T47D (cell line): ENCODE data around the gene RAB21.

Experiments
- DNase-seq, 2 experiments: peaks; one replicate each; pipeline versions ENCODE4 v3.0.0 to v3.0.0-alpha.2; 2011 to 2012; ENCODE audit warnings: low read depth in 1 of 2, low spot score in 1 of 2
- JUND ChIP-seq: IDR thresholded peaks from 2 replicates; pipeline ENCODE4 v1.6.1; 2012; ENCODE audit warnings: low read depth
- in situ Hi-C: cut with HindIII; loops from 2 replicates; pipeline ENCODE4 v1.10.0; 2016; ENCODE audit warnings: low sequenced_read_pairs, low pct_unique_long_range_greater_than_20kb

Gene RAB21

DNA sequence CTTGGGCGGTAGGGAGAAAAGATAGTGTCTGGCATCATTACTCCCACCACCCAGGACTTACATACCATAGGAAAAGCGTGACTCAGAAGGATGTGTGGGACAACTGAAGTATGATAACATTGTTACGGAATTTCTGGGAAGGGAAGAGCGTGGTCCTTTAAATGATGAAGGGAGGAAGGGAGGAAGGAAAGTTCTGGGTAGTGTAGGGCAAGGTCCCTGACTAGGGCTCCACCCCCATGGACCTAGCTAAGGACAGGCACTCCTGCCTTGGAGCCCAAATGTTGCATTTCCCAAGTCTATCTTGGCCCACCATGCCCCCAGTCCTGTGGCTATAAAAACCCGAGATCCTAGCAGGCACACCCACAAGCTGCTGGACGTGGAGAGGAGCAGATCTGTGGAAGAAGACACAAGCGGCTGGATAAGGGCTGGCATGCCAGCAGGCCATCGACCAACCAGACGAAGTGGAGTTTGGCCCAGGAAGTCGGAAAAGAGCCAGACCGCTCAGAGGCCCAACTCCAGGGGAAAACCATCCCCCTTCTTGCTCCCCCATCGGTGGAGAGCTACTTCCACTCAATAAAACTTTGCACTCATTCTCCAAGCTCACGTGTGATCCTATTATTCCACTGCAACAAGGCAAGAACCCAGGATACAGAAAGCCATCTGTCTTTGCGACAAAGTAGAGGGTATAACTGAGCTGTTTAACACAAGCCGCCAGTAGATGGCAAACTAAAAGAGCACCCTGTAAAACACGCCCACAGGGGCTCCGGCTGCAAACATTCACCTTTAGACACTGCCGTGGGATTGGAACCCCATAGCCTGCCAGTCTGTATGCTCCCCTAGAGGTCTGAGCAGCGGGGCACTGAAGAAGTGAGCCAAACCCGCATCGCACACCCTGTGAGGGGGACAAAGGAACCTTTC, 23.0 kb upstream of the RAB21 start:
- DNase-seq, result peak in 1 of 2 experiments; percentile 67
- in situ Hi-C loops, result no loop called here
- no peak for TF ChIP-seq JUND

DNA sequence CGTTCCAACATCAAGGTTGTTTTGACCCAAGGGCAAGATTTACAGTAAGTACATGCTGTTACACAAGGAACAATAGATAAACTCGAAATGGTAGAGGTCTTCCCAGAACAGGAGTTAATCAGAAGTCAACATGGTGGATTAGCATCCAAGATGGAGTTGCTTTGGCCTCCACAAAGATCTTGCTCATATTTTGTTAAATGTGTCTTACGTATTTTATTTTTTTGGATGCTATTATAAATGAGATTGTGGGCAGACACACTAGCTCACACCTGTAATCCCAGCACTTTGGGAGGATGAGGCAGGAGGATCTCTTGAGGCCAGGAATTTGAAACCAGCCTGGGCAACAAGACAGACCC, 22.3 kb upstream of the RAB21 start:
- no peak for TF ChIP-seq JUND
- DNase-seq, result no peak
- in situ Hi-C loops, result no loop called here

GRCh38 chr12:71737197-71737596, 17.5 kb upstream of the RAB21 start:
- in situ Hi-C loops, result no loop called here
- TF ChIP-seq JUND, result no peak

DNA sequence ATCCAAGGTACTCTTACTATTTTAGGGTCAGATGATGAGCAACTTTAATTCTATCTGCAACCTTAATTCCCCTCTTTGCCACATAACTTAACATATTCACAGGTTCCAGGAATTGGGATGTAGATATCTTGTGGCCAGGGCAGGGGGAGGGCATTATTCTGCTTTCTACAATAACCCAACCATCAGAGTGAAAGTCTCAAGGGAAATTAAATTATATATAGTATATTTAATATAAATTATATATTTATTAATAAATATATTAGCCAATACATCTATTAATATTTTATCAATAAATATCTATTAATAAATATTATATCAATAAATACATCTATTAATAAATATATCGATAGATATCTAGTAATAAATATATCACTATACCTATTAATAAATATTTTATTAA, 11.7 kb upstream of the RAB21 start:
- DNase-seq, result no peak
- no peak for TF ChIP-seq JUND
- in situ Hi-C loops, result no loop called here

More at GRCh38 chr12:71737197-71737596, 17.5 kb upstream of the RAB21 start:
- DNase-seq, result no peak

- no peak for DNase-seq
- in situ Hi-C loops, result no loop called here
- TF ChIP-seq JUND, result no peak
Measured at GRCh38 chr12:71744522-71745300, 10.0 kb upstream of the RAB21 start.

DNA sequence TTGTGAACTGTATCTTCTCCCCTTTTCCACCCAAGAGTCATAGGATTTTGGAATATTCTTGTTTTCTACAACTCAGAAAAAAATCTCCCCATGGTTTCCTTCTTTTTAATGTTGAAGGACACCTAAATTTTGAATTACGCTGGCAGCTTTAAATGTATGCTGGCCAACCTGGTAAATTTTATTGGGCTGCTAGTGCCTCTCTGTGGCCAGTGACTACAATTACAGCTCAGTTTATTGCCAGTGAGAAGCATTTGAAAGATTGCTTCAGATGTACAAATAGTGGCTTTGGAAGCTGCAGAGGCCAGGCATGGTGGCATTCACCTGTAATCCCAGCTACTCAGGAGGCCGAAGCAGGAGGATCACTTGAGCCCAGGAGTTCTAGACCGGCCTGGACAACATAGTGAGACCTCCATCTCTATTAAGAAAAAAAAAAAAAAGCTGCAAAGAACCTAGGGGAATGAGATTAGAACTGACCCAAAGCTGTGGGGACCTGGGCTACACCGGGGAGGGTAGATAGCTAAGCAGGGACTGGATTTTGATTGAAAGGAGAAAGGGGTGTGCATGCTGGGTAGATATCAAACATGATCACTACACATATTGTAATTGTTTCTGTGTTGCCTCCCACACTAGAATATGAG, 7.6 kb upstream of the RAB21 start:
- in situ Hi-C loops, result no loop called here
- peak; percentile 34 to 83 for DNase-seq
- no peak for TF ChIP-seq JUND

- in situ Hi-C loops, result no loop called here
- TF ChIP-seq JUND, result no peak
- no peak for DNase-seq
Measured at GRCh38 chr12:71748081-71748850, 6.4 kb upstream of the RAB21 start.

DNA sequence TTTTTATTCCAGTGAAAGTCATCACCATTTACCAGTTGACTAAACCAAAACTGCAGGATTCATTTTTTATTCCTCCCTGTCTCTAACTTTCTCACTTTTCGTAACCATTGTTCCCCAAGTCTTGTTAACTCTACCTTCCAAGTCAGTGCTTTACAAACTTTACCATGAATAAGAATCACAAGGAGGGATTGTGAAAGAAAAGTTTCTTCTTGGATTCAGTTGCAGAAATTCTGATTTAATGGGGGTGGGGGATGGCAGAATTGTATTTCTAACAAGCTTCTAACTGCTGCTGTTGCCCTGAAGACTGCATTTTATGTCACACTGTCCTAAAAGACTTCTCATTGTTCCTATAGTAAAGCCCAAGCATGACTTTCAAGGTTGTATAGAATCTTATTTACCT, 5.0 kb upstream of the RAB21 start:
- in situ Hi-C loops, result no loop called here
- DNase-seq, result no peak
- no peak for TF ChIP-seq JUND

- DNase-seq, result no peak
- in situ Hi-C loops, result no loop called here
Measured at GRCh38 chr12:71752891-71753290, 1.8 kb upstream of the RAB21 start.

DNA sequence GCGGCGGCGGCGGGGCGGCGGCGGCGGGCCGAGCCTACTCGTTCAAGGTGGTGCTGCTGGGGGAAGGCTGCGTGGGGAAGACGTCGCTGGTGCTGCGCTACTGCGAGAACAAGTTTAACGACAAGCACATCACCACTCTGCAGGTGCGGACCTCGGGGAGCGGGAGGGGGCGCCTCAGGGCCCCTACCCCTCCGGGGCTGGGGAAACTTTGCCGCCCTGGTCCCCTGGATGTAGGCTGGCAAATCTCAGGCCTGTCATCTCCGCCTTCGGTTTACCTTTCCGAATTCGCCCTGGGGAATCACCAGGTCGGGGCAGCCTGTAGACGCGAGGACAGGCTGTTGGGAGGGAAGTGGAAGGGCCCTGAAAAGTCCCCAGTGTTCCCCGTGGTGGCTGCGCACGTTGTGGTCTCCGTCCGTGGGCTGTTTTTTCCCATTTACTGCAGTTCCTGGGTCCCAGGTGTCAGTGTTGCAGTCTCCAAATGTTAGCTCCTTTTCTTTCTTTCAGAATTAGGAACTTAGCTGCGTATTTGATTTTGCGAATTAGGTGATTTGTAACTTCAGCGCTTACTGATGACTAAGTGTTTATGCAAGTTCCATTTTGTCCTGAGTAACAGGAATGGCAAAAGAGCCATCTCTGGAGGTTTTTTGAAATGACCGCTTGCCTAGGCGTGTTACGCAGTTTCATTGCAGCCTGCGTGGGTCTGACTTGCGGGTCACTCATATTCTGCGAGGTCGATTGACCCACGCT, 656 bp downstream of the RAB21 start:
- no peak for TF ChIP-seq JUND
- peak in 1 of 2 experiments; percentile 41 for DNase-seq
- in situ Hi-C loops, result no loop called here

More at GRCh38 chr12:71752891-71753290, 1.8 kb upstream of the RAB21 start:
- no peak for TF ChIP-seq JUND

DNA sequence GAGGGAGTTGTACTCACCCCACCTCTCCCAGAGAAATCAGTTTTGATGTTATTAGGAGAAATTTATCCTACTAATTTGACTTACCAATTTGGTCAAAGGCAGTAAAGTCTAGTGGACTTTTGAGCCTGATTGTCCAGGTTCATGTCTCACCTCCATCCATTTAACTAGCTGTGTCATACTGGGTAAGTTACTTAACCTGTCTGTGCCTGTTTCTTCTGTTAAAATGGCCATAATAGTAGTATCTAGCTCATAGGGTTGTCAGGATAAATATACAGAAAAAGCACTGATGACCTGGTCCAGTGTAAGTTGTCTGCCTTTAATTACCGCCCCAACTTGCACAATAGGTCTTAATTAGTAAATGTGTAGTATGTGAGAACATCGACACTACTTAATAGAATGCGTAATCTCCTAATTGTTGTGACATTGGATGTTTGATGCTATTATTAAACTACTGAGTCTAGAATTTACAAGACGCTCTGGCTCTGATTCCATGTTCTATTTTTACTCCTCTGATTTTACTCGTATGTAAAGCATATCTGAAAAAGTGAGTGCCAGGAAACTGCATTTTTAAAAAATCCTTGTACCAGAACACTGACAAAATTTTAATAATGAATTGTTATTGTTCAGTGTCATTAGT, 1.5 kb downstream of the RAB21 start:
- in situ Hi-C loops, result no loop called here
- TF ChIP-seq JUND, result no peak
- DNase-seq, result no peak
